Suprapubic skin (tissue), 4 donors: ENCODE measurements around the gene KNDC1. TPM values are rescaled to one million over a fixed set of nuclear protein-coding genes. Genes with fewer than 3 reads are reported as not detected.

Experiments
- DNase-seq, 2 donors: peaks; one replicate each; pipeline ENCODE4 v3.0.0-alpha.2; 2019; ENCODE audit warnings: low spot score in 2 of 2
- H3K27ac ChIP-seq: fragments of 200-600 bp; sonication (generic); one replicate; pipeline ENCODE4 v1.5.1; 2019
- H3K27me3 ChIP-seq: fragments of 200-600 bp; sonication (generic); one replicate; pipeline ENCODE4 v1.5.1; 2019
- H3K36me3 ChIP-seq: fragments of 200-600 bp; sonication (generic); one replicate; pipeline ENCODE4 v1.5.1; 2019
- H3K4me1 ChIP-seq: fragments of 200-600 bp; sonication (generic); one replicate; pipeline ENCODE4 v1.5.1; 2019
- H3K4me3 ChIP-seq: fragments of 200-600 bp; sonication (generic); one replicate; pipeline ENCODE4 v1.5.1; 2019; ENCODE audit warnings: mild to moderate bottlenecking
- H3K9me3 ChIP-seq: fragments of 200-600 bp; sonication (generic); one replicate; pipeline ENCODE4 v1.5.1; 2019
- CTCF ChIP-seq, 2 donors: fragments of 200-600 bp in 1 of 2; fragments of 450-650 bp in 1 of 2; sonication (generic) in 1 of 2; IDR thresholded peaks; one replicate each; pipeline ENCODE4 v1.5.1; 2016 to 2019; ENCODE audit warnings: antibody characterized with exemption in 2 of 2, mild to moderate bottlenecking in 1 of 2, moderate library complexity in 1 of 2
- EP300 ChIP-seq: sonication (generic); formaldehyde crosslinking; IDR thresholded peaks from one replicate; pipeline ENCODE4 v1.6.1; 2017; ENCODE audit warnings: antibody characterized with exemption
- POLR2A ChIP-seq, 2 donors: fragments of 450-650 bp; IDR thresholded peaks; one replicate each; pipeline ENCODE4 v1.6.1; 2017; ENCODE audit warnings: antibody characterized with exemption in 2 of 2, mild to moderate bottlenecking in 2 of 2, moderate library complexity in 2 of 2
- POLR2AphosphoS5 ChIP-seq, 3 donors: sonication (generic); formaldehyde crosslinking; IDR thresholded peaks; one replicate each; pipeline ENCODE4 v1.6.1; 2017; ENCODE audit warnings: antibody characterized with exemption in 3 of 3
- WGBS: methylation state at CpG from one replicate; pipeline ENCODE4 v1.1.5; 2018; 5-methylcytosine and 5-hydroxymethylcytosine counted together
- total RNA-seq, 4 donors: library from RNA; depleted of rRNA; stranded (reverse); fragments of >200 nt; gene quantifications; one replicate each; pipeline ENCODE4 v1.1.0, GENCODE V29; 2016

The KNDC1 gene
- total RNA-seq, 4 donors from 2014 or later: 0.08 to 2.5 (median 0.58) TPM

GRCh38 chr10:133251388-133252222, 91.6 kb downstream of the KNDC1 start:
- Histone ChIP-seq H3K4me1 (no peaks in the 10 kb centered on the region), H3K27ac (no peak overlapping the region), H3K27me3 (peaks cover 46% of the 10 kb centered on the region), H3K36me3 (no peaks in the 10 kb centered on the region), H3K9me3 (no peaks in the 10 kb centered on the region), H3K4me3 (no peak overlapping the region)
- DNase-seq: no peak
- 77% methylated on average over 11 of the region's 28 CpGs for WGBS
- TF ChIP-seq POLR2AphosphoS5 (IDR thresholded peaks at IDR 0.05): no peak
- no peak for TF ChIP-seq EP300
- TF ChIP-seq CTCF (IDR thresholded peaks at IDR 0.05): no peak
- no peak for TF ChIP-seq POLR2A (IDR thresholded peaks at IDR 0.05)

GRCh38 chr10:133252223-133252552, 92.2 kb downstream of the KNDC1 start:
- no peak overlapping the region for H3K4me3 ChIP-seq
- no peaks in the 10 kb centered on the region for H3K36me3 ChIP-seq
- H3K27ac ChIP-seq: no peak overlapping the region
- no peaks in the 10 kb centered on the region for H3K9me3 ChIP-seq
- TF ChIP-seq CTCF (IDR thresholded peaks at IDR 0.05): no peak
- 67% methylated on average over 11 of the region's 12 CpGs for WGBS
- peaks cover 40% of the 10 kb centered on the region for H3K27me3 ChIP-seq
- H3K4me1 ChIP-seq: peaks cover 1% of the 10 kb centered on the region
- no peak for DNase-seq

- Histone ChIP-seq H3K27me3 (peaks cover 28% of the 10 kb centered on the region), H3K4me1 (peaks cover 14% of the 10 kb centered on the region), H3K9me3 (no peaks in the 10 kb centered on the region), H3K36me3 (no peaks in the 10 kb centered on the region), H3K27ac (no peak overlapping the region), H3K4me3 (no peak overlapping the region)
- no peak for DNase-seq
- WGBS: 85% methylated on average over 22 of the region's 22 CpGs
- TF ChIP-seq POLR2A (IDR thresholded peaks at IDR 0.05) (no peak), POLR2AphosphoS5 (IDR thresholded peaks at IDR 0.05) (no peak), CTCF (IDR thresholded peaks at IDR 0.05) (no peak), EP300 (no peak)
These were observed 93.4 kb downstream of the KNDC1 start for GRCh38 chr10:133253361-133253955.

GRCh38 chr10:133254421-133255120, 94.6 kb downstream of the KNDC1 start:
- no peak overlapping the region for H3K27ac ChIP-seq
- H3K36me3 ChIP-seq: no peaks in the 10 kb centered on the region
- H3K27me3 ChIP-seq: peaks cover 19% of the 10 kb centered on the region
- peaks cover 25% of the 10 kb centered on the region for H3K4me1 ChIP-seq
- 67% methylated on average over 12 of the region's 13 CpGs for WGBS
- no peak for TF ChIP-seq CTCF (IDR thresholded peaks at IDR 0.05)
- no peak for TF ChIP-seq EP300
- no peak for TF ChIP-seq POLR2A (IDR thresholded peaks at IDR 0.05)
- TF ChIP-seq POLR2AphosphoS5 (IDR thresholded peaks at IDR 0.05): no peak
- H3K4me3 ChIP-seq: no peak overlapping the region
- no peaks in the 10 kb centered on the region for H3K9me3 ChIP-seq
- DNase-seq: no peak

- WGBS: 60% methylated on average over 1 of the region's 15 CpGs
These were observed 95.3 kb downstream of the KNDC1 start for GRCh38 chr10:133255323-133255722.

More at GRCh38 chr10:133255323-133255722, 95.3 kb downstream of the KNDC1 start:
- no peak overlapping the region for H3K4me3 ChIP-seq
- no peak for DNase-seq
- H3K36me3 ChIP-seq: no peaks in the 10 kb centered on the region
- H3K27me3 ChIP-seq: peaks cover 16% of the 10 kb centered on the region
- no peak overlapping the region for H3K27ac ChIP-seq
- peaks cover 33% of the 10 kb centered on the region for H3K4me1 ChIP-seq
- TF ChIP-seq POLR2A (IDR thresholded peaks at IDR 0.05) (no peak), CTCF (IDR thresholded peaks at IDR 0.05) (no peak), POLR2AphosphoS5 (IDR thresholded peaks at IDR 0.05) (no peak), EP300 (no peak)
- H3K9me3 ChIP-seq: no peaks in the 10 kb centered on the region
